Measurements from ENCODE around the gene ACOXL.

DNA sequence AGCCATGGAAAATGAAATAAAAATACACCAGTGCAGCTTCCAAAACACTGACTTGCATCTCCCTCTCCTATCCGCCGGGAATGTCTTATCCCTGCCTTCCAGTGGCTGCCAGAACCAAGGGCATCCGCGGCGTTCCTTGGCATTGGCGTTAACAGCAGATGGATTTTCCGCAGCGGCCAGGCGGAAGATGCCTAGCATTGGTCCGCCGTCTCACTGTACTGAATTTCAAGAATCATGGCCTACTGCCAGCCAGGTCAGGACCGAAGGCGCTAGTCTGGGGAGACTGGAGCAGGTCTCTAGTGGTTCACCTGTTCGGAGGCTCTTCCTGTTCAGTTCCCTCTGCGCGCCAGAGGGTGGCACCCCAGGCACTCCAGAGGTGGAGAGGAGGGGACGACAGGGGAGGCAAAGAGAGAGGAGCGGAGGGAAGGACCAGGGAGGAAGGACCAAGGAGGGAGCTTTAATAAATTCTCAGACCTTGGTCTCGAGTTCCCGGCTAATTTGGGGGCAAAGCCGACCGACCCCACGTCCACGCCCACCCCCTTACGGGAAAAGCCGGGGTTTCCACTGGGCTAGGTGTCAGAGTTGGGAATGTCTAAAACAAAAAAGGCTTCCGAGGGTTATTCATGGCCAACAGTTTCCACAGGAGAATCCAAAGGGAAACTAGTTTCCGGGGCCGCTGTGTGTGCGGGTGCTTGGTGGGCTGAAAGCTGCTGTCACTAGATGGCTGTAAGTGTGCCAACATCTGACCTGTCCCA, 384.6 kb downstream of the ACOXL start:
- TF ChIP-seq POLR2A (IDR thresholded peaks at IDR 0.05; ENCODE audit: low read depth, low read length) = no peak
- TF ChIP-seq, protein P1, sequence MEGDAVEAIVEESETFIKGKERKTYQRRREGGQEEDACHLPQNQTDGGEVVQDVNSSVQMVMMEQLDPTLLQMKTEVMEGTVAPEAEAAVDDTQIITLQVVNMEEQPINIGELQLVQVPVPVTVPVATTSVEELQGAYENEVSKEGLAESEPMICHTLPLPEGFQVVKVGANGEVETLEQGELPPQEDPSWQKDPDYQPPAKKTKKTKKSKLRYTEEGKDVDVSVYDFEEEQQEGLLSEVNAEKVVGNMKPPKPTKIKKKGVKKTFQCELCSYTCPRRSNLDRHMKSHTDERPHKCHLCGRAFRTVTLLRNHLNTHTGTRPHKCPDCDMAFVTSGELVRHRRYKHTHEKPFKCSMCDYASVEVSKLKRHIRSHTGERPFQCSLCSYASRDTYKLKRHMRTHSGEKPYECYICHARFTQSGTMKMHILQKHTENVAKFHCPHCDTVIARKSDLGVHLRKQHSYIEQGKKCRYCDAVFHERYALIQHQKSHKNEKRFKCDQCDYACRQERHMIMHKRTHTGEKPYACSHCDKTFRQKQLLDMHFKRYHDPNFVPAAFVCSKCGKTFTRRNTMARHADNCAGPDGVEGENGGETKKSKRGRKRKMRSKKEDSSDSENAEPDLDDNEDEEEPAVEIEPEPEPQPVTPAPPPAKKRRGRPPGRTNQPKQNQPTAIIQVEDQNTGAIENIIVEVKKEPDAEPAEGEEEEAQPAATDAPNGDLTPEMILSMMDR (IDR thresholded peaks at IDR 0.05; ENCODE audit: extremely low read depth in 1 of 2, insufficient read depth in 1 of 2, low read depth in 1 of 2, low read length in 2 of 2) = peak; percentile 75 to 86
- TF ChIP-seq, protein P2, sequence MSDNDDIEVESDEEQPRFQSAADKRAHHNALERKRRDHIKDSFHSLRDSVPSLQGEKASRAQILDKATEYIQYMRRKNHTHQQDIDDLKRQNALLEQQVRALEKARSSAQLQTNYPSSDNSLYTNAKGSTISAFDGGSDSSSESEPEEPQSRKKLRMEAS (IDR thresholded peaks at IDR 0.05; ENCODE audit: insufficient read depth, insufficient read length) = no peak
- no peak for TF ChIP-seq FOS (IDR thresholded peaks at IDR 0.05; ENCODE audit: borderline replicate concordance, insufficient read depth, low read length)
- TF ChIP-seq POLR2AphosphoS5 (IDR thresholded peaks at IDR 0.05; ENCODE audit: insufficient read depth, low read depth, low read length) = no peak
